DMS114 treated with DMSO at 0.1 percent for 48 hours (cell line): ENCODE results near the gene RGL2.
"Not testable (repeated sequence)": the region's sequence is repeated elsewhere in the genome, so short reads cannot be mapped to it uniquely, and the experiment has no call there.

Experiments
- DNase-seq: peaks from one replicate; lab custom pipeline; 2025; ENCODE audit not compliant: unreplicated experiment; lab: John Stamatoyannopoulos, UW

Gene RGL2

DNA sequence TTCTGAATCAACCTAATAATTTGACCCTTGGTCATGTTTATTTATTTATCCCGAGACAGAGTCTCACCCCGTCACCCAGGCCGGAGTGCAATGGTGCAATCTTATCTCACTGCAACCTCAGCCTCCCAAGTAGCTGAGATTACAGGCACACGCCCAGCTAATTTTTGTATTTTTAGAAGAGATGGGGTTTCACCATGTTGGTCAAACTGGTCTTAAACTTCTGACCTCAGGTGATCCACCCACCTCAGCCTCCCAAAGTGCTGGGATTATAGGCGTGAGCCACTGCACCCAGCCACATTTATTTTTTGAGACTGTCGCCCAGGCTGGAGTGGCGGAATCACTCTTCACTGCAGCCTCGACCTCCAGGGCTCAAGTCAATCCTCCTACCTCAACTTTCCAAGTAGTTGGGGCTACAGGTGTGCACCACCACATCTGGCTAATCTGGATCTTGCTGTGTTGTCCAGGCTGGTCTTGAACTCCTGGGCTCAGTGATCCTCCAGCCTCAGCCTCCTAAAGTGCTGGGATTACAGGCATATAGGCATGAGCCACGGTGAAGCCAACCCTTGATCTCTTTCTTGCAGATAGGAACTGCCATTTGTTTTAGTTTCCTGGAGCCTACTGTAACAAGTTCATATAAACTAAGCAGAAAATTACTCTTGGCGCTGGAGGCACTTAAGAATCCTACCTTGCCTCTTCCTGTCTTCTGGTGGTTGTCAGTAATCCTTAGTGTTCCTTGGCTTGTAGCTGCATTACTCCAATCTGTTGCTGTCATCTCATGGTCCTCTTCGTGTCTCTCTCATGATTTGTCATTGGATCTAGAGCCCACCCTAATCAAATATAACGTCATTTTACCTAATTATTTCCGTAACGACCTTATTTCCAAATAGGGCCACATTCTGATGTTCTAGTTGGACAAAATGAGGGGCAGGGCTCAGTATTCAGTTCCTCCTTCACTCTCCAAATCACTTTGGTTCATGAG, 24.5 kb downstream of the RGL2 start:
- DNase-seq, result peak; percentile 20

DNA sequence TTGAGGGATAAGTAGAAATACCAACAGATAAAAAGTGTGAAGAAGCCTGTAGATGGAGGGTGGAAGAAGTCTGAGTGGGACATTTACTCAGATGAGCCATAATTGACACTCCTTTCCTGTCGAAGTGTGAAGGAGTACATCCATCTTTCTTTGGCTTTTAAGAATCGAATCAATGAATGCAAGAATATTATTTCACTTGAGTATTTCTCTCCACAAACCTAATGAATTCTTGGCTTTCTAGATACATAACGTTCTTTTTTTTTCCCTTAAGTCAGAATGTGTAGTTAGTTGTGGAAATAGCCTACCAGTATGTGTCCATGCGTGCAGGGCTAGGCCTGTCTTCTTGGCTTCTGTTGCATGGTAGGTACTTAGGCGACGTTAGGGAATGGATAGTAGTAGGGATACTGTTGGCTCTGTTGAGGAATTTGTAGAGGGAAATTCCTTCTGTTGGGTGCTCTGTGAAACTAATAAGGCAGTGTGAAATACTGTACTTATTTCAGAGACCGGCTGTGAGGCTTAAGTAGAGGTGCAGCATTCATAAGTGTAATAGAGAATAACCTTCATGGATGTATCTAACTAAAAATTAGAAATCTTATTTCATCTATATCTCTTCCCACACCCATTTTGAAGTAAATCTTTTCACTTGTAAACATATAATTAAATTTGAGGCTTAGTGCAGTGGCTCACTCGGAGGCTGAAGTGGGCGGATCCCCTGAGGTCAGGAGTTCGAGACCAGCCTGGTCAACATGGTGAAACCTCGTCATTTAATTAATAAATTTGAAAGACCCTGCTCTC, 25.4 kb downstream of the RGL2 start:
- peak; percentile 32 for DNase-seq

DNA sequence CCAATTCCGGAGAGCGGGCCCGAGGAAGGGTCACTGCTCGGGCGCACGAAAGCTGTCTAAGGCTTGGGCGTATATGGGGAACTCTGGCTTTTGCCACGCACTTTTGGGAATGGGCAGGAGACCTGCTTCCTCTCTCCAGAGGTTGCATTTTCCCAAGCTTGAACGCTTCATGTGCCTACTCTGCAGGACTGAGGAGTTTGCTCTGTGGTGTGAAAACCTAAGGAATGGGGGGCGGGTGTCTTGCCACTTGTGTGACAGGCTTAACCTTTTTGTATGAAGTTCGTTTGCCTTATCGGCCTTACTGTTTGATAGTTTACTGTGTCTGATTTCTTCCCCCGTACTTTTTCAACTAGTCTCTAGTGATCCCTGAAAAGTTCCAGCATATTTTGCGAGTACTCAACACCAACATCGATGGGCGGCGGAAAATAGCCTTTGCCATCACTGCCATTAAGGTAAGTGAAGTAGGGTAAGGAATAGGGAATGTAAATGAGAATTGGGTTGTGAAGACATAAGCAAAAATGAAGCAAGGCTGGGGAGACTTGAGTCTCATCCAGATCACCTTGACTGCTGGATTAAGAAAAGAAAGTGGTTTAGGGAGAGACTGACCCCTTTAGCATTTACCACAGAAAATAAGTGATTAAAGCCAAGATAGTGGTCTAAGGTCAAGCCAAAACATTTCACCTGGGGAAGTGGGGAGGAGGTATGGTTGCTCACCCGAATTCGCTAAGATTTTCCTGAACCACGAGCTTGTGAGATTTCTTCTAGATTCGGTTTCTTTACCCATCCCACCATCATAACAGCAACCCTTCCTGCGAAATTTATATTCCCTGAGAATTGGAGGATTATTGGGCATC, 26.2 kb downstream of the RGL2 start:
- DNase-seq, result no peak

DNA sequence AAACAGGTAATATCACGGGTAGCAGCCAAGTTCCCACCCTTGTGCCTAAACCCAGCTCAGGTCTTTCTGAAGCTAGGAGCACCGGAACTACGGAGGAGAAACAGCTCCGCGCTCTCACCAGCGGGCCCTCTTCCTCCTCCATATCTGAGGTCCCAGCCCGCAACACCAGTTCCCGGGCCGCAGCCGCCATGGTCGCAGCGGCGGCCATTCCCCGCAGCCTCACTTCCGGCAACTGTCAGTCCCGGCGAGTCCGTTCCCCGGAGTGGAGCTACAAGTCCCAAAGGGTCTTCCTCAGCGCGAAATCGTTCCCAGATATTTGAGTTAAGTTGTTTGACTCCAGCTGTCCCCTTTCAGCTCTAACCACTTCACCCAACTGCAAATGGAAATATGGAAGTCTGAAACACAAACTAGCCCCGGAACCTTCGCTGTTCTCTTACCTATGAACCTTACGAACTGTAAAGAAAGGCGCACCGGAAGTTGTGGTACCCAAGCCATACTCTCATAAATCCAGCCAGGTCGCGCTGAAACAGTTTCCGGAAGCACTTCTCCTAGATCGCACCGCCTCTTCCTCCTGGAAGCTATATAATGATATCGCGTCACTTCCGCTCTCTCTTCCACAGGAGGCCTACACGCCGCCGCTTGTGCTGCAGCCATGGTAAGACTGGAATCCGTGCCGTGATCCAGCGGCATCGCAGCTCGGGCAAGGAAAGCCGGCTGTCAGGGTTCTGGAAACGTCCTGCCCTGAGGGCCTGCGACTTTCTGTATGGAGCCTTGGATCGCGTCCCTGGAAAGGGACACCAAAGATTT, 27.1 kb downstream of the RGL2 start, which contains the start of the genes RPS18 and VPS52:
RPS18 (plus strand) TSS at position 608 of the 807 bp plus-strand sequence; CDS start at position 653, 45 bp downstream.
VPS52 (minus strand) TSS at position 409 of the 807 bp plus-strand sequence; CDS start at position 208, 201 bp downstream.
- peak; percentile 99 for DNase-seq

DNA sequence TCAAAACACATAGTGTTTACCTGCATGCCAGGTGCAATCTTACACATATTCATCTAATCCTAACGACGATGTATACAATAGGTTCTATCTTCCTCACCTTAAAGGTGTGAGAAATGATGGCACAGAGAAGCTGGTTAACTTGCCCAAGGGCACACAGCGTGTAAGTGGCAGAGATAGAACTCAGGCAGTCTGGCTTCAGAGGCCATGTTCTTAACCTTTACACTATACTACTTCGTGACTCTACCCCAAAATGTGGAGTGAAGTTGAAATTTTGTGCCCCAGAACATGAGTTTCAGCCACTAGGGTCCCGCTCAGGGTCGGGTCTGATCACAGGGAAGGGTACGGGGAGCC, 27.6 kb downstream of the RGL2 start:
- DNase-seq, result no peak

DNA sequence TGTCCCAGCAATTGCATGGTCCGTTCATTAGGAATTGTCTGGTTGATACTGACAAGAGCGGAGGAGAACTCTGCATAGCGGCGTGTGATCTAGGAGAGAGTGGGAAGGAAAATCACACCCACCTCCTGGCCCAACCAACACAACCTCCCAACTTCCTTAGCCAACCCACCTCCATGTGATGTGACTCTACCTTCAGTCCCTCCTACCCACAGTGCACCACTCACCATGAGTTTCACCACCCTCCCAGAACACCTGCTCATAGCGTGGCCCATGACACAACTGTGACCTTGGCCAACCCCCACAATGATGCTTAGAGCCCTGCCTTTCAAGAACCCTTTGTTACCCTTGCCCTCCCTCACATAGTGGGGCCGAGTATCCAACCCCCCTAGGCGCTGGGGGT, 34.7 kb downstream of the RGL2 start:
- no peak for DNase-seq

DNA sequence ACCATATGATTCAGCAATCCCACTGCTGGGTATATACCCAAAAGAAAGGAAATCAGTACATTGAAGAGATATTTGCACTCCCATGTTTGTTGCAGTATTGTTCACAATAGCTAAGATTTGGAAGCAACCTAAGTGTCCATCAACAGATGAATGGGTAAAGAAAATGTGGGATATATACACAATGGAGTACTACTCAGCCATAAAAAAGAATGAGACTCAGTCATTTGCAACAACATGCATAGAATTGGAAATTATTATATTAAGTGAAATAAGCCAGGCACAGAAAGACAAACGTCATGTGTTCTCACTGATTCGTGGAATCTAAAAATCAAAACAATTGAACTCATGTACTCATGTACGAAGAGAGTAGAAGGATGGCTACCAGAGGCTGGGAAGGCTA, 36.3 kb downstream of the RGL2 start:
- not testable (repeated sequence) for DNase-seq

DNA sequence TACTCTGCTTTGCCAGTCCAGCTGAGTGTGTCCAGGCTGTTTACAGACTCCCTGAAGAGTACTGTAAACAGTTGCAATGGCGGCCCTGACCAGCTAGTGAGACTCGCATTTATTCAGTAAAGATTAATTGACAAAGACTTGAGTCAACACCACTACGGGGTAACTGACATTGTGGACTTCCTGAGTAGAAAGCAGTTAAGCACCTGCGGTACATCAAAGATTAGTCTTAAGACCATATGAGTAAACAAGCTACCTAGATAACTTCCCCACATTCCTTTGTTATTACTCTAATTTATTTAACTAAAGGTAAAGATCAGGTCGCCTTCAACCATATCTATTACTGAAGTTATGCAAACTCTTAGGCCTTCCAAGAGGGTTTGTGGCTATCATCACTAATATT, 39.7 kb downstream of the RGL2 start:
- DNase-seq, result no peak

DNA sequence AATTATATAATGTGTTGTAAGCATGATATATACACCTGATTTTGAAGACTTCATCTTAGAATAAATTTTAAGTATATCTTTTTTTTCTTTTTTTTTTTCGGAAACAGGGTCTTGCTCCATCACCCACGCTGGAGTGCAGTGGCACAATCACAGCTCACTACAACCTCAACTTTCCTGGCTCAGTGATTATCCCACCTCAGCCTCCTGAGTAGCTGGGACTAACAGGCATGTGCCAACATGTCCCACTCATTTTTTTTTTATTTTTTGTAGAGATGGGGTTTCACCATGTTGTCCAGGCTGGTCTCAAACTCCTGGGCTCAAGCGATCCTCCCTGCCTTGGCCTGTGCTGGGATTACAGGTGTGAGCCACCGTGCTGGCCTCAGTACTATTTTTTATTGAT, 44.2 kb downstream of the RGL2 start:
- DNase-seq, result no peak

DNA sequence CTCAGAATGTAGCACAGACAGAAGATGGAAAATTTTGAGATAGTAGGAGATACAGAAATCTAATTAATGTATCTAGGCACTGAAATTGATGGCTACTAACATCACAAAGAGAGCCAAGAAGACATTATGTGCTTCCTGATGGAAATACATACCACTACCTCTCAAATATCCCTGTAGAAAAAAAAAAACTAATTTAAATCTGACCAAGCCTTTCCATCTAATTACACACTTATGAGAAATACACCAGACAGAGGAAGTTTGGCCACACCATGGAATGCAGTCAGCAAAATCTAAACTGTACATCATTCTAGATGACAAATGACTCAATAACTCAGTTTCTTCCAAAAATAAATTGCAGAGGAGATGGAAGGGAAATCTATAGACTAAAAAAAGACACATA, 46.0 kb downstream of the RGL2 start:
- no peak for DNase-seq

DNA sequence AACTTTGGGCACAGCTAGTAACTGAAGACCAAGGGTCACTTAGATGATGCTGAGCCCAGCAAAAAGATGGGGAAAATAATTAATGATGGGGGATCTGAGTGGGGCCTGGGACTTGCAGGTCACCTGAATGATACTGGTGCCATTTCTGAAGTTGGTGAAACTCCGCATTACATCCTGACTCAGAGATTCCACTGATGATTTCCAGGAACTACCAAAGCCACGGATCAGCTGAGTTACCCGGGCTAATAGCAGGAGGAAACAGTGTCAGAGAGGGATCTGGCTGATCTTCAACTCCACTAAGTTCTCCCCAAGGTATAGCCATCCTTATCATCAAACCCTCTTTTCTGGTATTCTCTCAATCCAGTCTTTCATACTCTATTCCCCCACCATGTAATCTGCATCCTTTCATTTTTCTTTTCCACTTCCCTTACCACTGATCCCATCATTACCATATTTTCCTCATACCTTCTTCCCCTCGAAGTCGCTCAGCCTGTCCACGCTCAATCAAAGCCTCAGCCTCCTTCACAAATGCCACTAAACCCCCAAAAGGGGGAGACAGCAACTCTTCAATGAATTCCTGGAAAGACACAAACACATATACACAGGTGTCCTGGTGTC, 47.2 kb downstream of the RGL2 start:
- no peak for DNase-seq

DNA sequence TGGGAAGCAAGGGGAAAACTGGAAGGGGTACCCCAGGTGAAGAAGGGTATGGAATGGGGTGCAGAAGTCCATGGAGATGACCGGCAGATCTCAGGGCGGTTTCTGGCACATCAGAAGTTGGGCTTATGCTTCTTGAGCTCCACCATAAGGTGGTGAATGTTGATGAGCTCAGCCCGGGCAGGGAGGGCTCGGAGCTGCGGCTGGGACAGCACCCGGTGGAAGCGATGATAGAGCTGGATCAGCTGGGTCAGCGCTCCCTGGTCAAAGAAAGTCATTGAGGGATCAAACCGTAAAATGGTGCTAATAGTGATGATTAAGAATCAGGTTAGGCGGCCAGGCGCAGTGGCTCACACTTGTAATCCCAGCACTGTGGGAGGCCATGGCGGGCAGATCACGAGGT, 48.0 kb downstream of the RGL2 start:
- no peak for DNase-seq

DNA sequence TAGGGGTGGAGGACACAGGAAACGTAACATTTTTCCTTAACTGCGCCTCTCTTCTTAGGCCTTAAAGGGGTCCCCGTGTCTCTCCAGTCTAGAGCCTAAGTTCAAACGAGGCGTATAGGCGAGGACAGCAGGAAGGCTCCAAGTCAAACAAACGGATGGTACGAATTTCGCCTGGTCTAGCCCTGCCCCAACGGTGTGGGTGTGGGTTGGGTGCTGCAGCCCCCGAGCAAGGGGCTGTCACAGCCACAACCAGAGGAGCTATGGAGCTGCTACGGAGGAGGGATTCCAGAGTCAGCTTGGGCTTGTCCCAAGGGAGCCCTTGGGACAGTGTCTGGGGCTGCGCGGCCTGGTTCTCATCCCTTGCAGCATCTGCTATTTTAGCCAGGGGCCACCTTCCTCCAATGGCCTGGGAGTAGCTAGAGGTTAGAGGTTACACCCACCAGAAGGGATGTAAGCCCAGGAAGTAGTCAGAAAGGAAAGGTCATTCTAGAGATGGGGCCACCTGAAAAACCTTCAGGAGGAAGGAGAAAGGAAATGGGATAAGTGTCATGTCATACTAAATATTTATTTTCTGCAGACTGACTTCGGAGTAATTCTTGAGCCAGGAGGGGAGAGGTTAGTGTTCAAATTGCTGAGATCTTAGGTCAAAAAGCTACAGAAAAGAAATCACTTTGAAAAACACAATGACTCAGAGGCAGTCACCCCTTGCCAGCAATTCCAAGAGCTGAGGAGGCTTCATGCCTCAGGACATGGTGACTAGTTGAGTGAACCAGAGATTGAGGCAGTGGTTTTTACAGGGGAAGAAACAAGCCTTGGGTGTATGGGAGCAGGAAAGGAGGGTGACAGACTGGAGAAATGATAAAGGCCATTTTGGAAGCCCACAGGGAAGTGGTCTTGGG, 48.8 kb downstream of the RGL2 start:
- peak; percentile 62 for DNase-seq

DNA sequence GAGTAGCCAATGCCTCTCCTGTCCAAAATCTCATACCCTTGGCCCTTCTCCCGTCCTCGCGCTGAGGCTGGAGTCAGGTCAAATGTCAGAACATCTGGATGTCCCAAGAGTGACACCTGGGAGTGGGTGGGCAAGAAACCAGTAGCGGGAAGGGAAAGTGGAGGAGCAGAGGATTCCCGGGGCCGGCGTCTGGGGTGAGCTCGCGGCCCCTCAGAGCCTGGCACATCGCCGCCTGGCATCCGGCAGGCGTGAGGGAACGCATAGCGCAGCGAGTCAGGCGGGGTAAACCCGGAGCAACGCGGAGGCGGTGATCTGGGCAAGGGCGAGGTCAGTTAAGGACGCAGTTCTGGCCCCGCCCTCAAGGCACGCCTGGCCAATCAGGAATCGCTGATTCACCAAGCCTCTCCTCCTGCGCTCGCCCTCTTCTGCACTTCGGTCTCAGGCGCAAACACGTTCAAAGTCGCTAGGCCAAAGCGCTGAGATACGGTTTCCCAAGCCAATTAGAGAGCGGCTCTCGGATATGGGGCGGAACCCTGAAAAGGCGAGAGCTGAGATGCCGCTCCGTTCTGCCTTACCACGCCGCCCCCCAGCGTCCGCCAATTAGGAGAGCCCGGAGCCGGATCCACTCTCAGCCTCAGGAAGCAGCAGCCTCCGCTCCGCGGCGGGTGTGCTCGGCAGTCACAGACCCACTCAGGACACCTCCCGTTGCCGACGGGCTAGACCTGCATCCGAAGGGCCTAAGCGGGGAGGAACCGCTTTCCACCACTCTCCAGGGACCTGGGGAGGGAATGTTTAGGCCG, 49.6 kb downstream of the RGL2 start:
- DNase-seq, result peak; percentile 99

DNA sequence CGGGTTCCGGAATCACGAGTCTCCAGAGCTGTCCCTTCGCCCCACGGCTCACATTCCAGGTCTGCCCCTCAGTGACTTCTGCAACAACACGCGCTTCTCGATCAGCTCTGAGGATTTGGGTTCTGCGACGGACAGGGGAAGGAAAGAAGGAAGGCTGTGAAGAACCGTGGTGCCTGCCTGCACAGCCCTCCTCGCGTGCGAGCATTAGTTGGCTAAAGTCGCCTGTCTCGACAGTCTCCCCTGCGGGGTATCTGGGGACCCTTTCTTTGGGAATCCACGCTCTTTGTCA, 50.2 kb downstream of the RGL2 start:
- DNase-seq, result peak; percentile 70

DNA sequence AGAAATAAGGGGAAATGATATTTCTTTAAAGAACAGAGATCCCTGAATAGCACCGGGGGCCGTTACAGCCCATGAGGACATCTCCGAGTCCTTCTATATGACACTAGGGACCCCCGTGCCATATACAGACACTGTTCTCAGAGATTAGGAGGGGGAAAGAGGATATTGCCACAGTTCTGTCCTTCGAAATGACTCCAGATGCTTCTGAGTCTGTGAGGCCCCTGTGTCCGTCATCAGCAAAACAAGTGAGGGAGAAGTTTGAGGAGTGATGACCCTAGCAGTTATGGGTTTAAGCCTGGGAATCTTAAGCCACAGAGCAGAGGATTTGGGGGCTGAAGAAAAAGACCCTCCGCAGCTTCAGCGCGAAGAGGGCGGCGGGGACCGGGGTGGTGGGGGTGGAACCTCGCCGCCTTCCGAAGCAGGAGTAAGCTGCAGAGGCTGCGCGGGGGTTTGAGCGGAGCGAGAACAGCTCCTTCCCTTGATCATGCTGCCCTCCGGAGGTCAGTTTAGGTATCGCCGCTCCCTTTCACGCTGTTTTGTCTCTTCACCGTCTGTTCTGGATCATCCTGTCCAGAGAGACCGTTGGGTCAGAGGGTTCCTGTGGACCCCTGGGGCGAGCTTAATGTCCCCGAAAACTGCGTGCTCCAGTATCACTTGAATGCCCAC, 50.6 kb downstream of the RGL2 start:
- DNase-seq, result peak; percentile 90

DNA sequence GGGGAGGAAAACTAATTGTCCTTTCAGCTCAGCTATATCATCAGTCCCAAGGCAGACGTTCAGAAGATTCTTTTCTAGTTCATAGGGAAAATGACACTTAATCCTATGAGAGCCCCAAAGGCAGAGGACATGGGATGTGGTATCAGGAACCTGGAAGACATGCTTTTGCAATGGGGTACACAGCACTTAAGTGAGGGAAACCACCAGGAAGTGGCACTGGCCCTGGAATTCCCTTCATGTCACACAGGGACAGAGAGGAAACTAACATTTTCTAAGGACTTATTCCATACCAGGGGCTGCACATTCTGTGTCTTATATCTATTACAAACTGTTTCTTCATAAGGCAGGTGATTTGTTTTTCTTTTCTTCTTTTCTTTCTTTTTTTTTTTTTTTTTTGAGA, 55.3 kb downstream of the RGL2 start:
- no peak for DNase-seq

DNA sequence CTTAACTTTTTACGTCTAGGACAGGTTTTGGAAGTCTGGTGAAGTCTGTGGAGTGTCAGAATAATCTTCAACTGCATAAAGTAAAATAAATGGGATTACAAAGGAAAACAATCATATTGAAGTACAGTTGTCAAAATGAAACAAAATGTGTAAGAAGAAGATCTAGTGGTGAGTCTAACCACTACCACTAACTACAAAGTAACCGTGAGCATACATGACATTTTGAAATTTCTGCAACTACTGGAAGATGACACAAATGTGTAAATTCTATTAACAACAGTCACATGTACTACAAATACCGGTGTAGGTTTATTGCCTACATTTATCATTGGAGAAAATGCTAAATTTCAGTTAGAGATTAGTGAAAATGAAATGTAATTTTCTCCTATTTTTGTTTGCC, 56.8 kb downstream of the RGL2 start:
- no peak for DNase-seq
